HG03469 (cell line): ENCODE data around the gene ECT2.
A peak's percentile ranks its signal among the peaks of the same experiment; 100 is the strongest.
"Not testable (repeated sequence)": the region's sequence is repeated elsewhere in the genome, so short reads cannot be mapped to it uniquely, and the experiment has no call there.

Source experiments
- ATAC-seq: cut with Tn5 transposase; IDR thresholded peaks from one replicate; pipeline ENCODE4 v1.9.1; 2021; ENCODE audit warnings: mild to moderate bottlenecking, moderate library complexity, moderate number of reproducible peaks; ENCODE audit not compliant: unreplicated experiment

The ECT2 gene

GRCh38 chr3:172750368-172751174 is at the start of gene ECT2:
Gene ECT2 (plus strand): TSS chr3:172750726. CDS start chr3:172754531, 3,805 bp downstream.
- peak; percentile 98 for ATAC-seq

- no peak for ATAC-seq
Observed at GRCh38 chr3:172700936-172701455, 49.5 kb upstream of the ECT2 start.

GRCh38 chr3:172701751-172702150 is 48.8 kb upstream of the ECT2 start:
- no peak for ATAC-seq

GRCh38 chr3:172702256-172702655 is 48.3 kb upstream of the ECT2 start:
- no peak for ATAC-seq

GRCh38 chr3:172702731-172703130 is 47.8 kb upstream of the ECT2 start:
- ATAC-seq, result not testable (repeated sequence)

- no peak for ATAC-seq
Observed at GRCh38 chr3:172704001-172704400, 46.5 kb upstream of the ECT2 start.

GRCh38 chr3:172705170-172705569 is 45.4 kb upstream of the ECT2 start:
- ATAC-seq, result no peak

- no peak for ATAC-seq
Observed at GRCh38 chr3:172707030-172707429, 43.5 kb upstream of the ECT2 start.

- ATAC-seq, result no peak
Observed at GRCh38 chr3:172707967-172708366, 42.6 kb upstream of the ECT2 start.

- ATAC-seq, result no peak
Observed at GRCh38 chr3:172708921-172709773, 41.4 kb upstream of the ECT2 start.

- ATAC-seq, result no peak
Observed at GRCh38 chr3:172709774-172710663, 40.5 kb upstream of the ECT2 start.

- peak; percentile 100 for ATAC-seq
Observed at GRCh38 chr3:172710664-172711453, 39.7 kb upstream of the ECT2 start, which contains the start of gene NCEH1. Gene NCEH1 (minus strand): TSS chr3:172711067. CDS start chr3:172710984, 83 bp downstream.

- ATAC-seq, result no peak
Observed at GRCh38 chr3:172711454-172711795, 39.1 kb upstream of the ECT2 start.

- no peak for ATAC-seq
Observed at GRCh38 chr3:172713316-172713715, 37.2 kb upstream of the ECT2 start.

- no peak for ATAC-seq
Observed at GRCh38 chr3:172716476-172716875, 34.0 kb upstream of the ECT2 start.

- peak; percentile 46 for ATAC-seq
Observed at GRCh38 chr3:172717493-172718088, 32.9 kb upstream of the ECT2 start.

GRCh38 chr3:172722536-172723040 is 27.9 kb upstream of the ECT2 start:
- ATAC-seq, result not testable (repeated sequence)

GRCh38 chr3:172726380-172726779 is 24.1 kb upstream of the ECT2 start:
- no peak for ATAC-seq

- no peak for ATAC-seq
Observed at GRCh38 chr3:172735014-172735413, 15.5 kb upstream of the ECT2 start.
